Measurements from ENCODE around the gene LEP.

DNA sequence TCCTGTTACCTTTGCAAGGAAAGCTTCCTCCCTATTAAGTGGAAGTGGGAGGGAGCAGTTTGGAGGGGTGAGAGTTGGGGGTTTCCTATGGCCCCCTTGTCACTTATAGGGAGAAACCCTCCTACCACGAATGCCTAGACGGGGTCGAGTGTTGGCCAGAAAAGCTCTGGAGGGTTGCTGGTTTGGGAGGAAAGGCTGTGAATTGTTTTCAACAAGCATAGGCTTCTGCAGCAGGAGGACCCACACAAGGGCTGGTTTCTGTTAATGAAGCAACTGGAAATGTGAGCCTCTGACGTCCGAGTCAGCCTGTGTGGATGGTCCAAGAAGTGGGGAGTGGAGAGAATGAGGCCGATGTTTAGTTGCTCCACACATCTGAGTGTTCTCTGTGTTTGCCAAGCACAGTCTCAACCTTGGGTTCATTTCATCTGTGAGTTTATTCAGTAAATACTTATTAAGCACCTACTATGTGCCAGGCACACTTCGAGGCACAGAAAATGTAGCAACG lies 37.3 kb upstream of the LEP start:
- TF ChIP-seq CTCF (IDR thresholded peaks at IDR 0.05; ENCODE audit: low read depth, low read length), result no peak
- TF ChIP-seq EZH2phosphoT487 (IDR thresholded peaks at IDR 0.05; ENCODE audit: low read depth), result no peak
